ENCODE results near the gene RAPGEF1.
A peak's percentile ranks its signal among the peaks of the same experiment; 100 is the strongest.

Gene RAPGEF1

GRCh38 chr9:131745610-131746009, 5.7 kb upstream of the RAPGEF1 start:
- Histone ChIP-seq H3K36me3 (ENCODE audit: control insufficient read depth in 2 of 2, insufficient read depth in 1 of 2, low read length in 2 of 2) (no peaks in the 10 kb centered on the region), H3K9me3 (ENCODE audit: control insufficient read depth, insufficient read depth, low read depth, low read length) (no peaks in the 10 kb centered on the region), H3K4me3 (ENCODE audit: low read depth, low read length) (no peak overlapping the region), H3K4me1 (ENCODE audit: control insufficient read depth, insufficient read depth, low read length) (no peaks in the 10 kb centered on the region), H3K27ac (ENCODE audit: extremely low read depth, low read depth, low read length) (no peak overlapping the region)
- POLR2A ChIA-PET, result interaction anchor here (0.7 kb wide), 1 partner anchor 9 kb away, joined by 3 read pairs; no protein-coding TSS in a partner anchor
- TF ChIP-seq HOXD13 (CRISPR knock-in tag; IDR thresholded peaks at IDR 0.05; ENCODE audit: borderline replicate concordance) (no peak), TCF7L2 (IDR thresholded peaks at IDR 0.05; ENCODE audit: borderline replicate concordance, low read depth, low read length) (no peak), ZNF248 (tag by site-specific recombination; IDR thresholded peaks at IDR 0.05) (no peak), ZNF513 (tag by site-specific recombination; IDR thresholded peaks at IDR 0.05) (no peak), ZNF529 (tag by site-specific recombination; IDR thresholded peaks at IDR 0.05; ENCODE audit: insufficient replicate concordance) (no peak), ZNF335 (tag by site-specific recombination; conservative IDR thresholded peaks at IDR 0.05) (no peak), ZNF623 (tag by site-specific recombination; IDR thresholded peaks at IDR 0.05) (no peak)
- TF ChIP-seq, protein P1, sequence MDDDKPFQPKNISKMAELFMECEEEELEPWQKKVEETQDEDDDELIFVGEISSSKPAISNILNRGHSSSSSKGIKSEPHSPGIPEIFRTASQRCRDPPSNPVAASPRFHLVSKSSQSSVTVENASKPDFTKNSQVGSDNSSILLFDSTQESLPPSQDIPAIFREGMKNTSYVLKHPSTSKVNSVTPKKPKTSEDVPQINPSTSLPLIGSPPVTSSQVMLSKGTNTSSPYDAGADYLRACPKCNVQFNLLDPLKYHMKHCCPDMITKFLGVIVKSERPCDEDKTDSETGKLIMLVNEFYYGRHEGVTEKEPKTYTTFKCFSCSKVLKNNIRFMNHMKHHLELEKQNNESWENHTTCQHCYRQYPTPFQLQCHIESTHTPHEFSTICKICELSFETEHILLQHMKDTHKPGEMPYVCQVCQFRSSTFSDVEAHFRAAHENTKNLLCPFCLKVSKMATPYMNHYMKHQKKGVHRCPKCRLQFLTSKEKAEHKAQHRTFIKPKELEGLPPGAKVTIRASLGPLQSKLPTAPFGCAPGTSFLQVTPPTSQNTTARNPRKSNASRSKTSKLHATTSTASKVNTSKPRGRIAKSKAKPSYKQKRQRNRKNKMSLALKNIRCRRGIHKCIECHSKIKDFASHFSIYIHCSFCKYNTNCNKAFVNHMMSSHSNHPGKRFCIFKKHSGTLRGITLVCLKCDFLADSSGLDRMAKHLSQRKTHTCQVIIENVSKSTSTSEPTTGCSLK (tag by site-specific recombination; IDR thresholded peaks at IDR 0.05), result no peak
- CTCF ChIA-PET, result interaction anchor here (0.6 to 9.6 kb wide), 11 partner anchors 9 to 175 kb away, joined by 3 to 193 read pairs (median 3); no protein-coding TSS in a partner anchor

DNA sequence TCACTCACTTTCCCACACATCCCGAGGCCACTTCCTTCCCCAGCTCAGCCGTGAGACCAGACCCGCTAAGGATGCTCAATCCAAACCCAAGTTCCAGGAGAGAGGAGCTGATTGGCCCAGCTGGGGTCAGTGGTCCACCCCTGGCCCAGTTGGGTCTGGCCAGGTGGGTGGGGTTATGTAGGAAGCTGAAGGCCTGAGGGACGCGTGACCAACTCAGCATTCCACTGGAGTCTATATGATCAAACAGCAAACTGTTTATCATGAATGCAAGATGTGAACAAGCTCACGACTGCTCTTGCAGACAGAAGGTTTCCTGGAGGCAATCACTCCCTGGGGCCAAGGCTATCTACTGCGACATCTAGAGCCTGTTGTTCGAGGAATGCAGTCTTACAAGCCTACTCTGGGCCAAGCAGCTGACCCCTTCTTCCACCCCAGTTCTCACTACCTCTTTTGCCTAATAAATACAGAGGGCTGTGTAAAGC, 4.9 kb upstream of the RAPGEF1 start:
- Histone ChIP-seq H3K4me1 (ENCODE audit: control insufficient read depth, insufficient read depth, low read length) (no peaks in the 10 kb centered on the region), H3K27ac (ENCODE audit: extremely low read depth, low read depth, low read length) (no peak overlapping the region), H3K36me3 (ENCODE audit: control insufficient read depth in 2 of 2, insufficient read depth in 1 of 2, low read length in 2 of 2) (no peaks in the 10 kb centered on the region), H3K4me3 (ENCODE audit: low read depth, low read length) (no peak overlapping the region), H3K9me3 (ENCODE audit: control insufficient read depth, insufficient read depth, low read depth, low read length) (no peaks in the 10 kb centered on the region)
- CTCF ChIA-PET, result interaction anchor here (0.6 to 9.6 kb wide), 14 partner anchors 9 to 509 kb away, joined by 3 to 193 read pairs (median 3); no protein-coding TSS in a partner anchor
- POLR2A ChIA-PET, result no interaction called here
- TF ChIP-seq, protein P2, sequence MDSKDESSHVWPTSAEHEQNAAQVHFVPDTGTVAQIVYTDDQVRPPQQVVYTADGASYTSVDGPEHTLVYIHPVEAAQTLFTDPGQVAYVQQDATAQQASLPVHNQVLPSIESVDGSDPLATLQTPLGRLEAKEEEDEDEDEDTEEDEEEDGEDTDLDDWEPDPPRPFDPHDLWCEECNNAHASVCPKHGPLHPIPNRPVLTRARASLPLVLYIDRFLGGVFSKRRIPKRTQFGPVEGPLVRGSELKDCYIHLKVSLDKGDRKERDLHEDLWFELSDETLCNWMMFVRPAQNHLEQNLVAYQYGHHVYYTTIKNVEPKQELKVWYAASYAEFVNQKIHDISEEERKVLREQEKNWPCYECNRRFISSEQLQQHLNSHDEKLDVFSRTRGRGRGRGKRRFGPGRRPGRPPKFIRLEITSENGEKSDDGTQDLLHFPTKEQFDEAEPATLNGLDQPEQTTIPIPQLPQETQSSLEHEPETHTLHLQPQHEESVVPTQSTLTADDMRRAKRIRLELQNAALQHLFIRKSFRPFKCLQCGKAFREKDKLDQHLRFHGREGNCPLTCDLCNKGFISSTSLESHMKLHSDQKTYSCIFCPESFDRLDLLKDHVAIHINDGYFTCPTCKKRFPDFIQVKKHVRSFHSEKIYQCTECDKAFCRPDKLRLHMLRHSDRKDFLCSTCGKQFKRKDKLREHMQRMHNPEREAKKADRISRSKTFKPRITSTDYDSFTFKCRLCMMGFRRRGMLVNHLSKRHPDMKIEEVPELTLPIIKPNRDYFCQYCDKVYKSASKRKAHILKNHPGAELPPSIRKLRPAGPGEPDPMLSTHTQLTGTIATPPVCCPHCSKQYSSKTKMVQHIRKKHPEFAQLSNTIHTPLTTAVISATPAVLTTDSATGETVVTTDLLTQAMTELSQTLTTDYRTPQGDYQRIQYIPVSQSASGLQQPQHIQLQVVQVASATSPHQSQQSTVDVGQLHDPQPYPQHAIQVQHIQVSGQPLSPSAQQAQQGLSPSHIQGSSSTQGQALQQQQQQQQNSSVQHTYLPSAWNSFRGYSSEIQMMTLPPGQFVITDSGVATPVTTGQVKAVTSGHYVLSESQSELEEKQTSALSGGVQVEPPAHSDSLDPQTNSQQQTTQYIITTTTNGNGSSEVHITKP (tag by site-specific recombination; IDR thresholded peaks at IDR 0.05), result peak; percentile 86
- no peak for TF ChIP-seq ZNF121 (tag by site-specific recombination; IDR thresholded peaks at IDR 0.05)
- TF ChIP-seq ZNF707 (tag by site-specific recombination; IDR thresholded peaks at IDR 0.05), result no peak

DNA sequence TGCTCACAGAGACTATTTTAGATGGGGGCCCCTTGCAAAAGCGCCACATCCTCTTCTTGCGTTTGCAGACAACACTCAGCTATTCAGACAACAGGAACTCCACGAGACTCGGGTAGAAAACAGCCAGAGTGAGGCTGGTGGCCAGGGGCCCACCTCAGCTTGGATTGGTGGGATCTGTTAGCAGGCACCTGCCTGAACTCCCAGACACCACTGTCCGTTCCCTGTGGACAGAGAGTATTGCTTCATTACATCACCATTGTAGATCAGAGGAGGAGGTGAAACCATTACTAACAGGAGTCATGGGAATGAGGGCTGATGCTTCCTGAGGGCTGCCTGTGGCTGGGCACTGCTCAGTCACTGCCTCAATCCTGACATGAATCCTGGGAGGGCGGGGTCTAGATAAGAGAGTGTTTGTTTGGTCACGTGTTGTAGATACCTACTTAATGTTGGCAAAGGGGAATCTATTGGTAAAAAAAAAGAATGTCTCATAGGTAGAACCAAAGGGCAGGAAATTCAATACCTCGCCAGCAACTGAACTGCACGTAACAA, 4.4 kb upstream of the RAPGEF1 start:
- no peaks in the 10 kb centered on the region for H3K9me3 ChIP-seq (ENCODE audit: control insufficient read depth, insufficient read depth, low read depth, low read length)
- H3K36me3 ChIP-seq (ENCODE audit: control insufficient read depth in 2 of 2, insufficient read depth in 1 of 2, low read length in 2 of 2), result no peaks in the 10 kb centered on the region
- ChIA-PET POLR2A (no interaction called here), CTCF (interaction anchor here (0.6 to 9.6 kb wide), 14 partner anchors 9 to 509 kb away, joined by 3 to 193 read pairs (median 4); no protein-coding TSS in a partner anchor)
- no peaks in the 10 kb centered on the region for H3K4me1 ChIP-seq (ENCODE audit: control insufficient read depth, insufficient read depth, low read length)
- H3K4me3 ChIP-seq (ENCODE audit: low read depth, low read length), result no peak overlapping the region
- no peak overlapping the region for H3K27ac ChIP-seq (ENCODE audit: extremely low read depth, low read depth, low read length)
- TF ChIP-seq ZNF785 (tag by site-specific recombination; IDR thresholded peaks at IDR 0.05) (no peak), ZXDB (tag by site-specific recombination; IDR thresholded peaks at IDR 0.05) (no peak), SCRT1 (tag by site-specific recombination; IDR thresholded peaks at IDR 0.05; ENCODE audit: borderline replicate concordance) (no peak), ZNF48 (tag by site-specific recombination; IDR thresholded peaks at IDR 0.05) (no peak), ZNF16 (tag by site-specific recombination; IDR thresholded peaks at IDR 0.05; ENCODE audit: low read depth) (no peak), ZNF335 (tag by site-specific recombination; conservative IDR thresholded peaks at IDR 0.05) (0 out of 2 replicates have a peak, but pooled peaks have one; percentile 14), ZFHX2 (tag by site-specific recombination; conservative IDR thresholded peaks at IDR 0.05) (no peak), ZNF184 (tag by site-specific recombination; IDR thresholded peaks at IDR 0.05) (no peak), KLF8 (tag by site-specific recombination; IDR thresholded peaks at IDR 0.05) (no peak)
- TF ChIP-seq, protein P3, sequence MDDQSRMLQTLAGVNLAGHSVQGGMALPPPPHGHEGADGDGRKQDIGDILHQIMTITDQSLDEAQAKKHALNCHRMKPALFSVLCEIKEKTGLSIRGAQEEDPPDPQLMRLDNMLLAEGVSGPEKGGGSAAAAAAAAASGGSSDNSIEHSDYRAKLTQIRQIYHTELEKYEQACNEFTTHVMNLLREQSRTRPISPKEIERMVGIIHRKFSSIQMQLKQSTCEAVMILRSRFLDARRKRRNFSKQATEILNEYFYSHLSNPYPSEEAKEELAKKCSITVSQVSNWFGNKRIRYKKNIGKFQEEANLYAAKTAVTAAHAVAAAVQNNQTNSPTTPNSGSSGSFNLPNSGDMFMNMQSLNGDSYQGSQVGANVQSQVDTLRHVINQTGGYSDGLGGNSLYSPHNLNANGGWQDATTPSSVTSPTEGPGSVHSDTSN (CRISPR knock-in tag; IDR thresholded peaks at IDR 0.05), result no peak
- TF ChIP-seq, protein P4, sequence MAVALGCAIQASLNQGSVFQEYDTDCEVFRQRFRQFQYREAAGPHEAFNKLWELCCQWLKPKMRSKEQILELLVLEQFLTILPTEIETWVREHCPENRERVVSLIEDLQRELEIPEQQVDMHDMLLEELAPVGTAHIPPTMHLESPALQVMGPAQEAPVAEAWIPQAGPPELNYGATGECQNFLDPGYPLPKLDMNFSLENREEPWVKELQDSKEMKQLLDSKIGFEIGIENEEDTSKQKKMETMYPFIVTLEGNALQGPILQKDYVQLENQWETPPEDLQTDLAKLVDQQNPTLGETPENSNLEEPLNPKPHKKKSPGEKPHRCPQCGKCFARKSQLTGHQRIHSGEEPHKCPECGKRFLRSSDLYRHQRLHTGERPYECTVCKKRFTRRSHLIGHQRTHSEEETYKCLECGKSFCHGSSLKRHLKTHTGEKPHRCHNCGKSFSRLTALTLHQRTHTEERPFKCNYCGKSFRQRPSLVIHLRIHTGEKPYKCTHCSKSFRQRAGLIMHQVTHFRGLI (tag by site-specific recombination; IDR thresholded peaks at IDR 0.05), result 0 out of 2 replicates have a peak, but pooled peaks have one; percentile 43
